HL-60 (cell line): ENCODE data around the gene CDA.

Source experiments
- DNase-seq, 2 experiments: peaks; one replicate each; pipeline ENCODE4 v3.0.0-alpha.2; 2010 to 2020; ENCODE audit warnings: low read depth in 1 of 2, low spot score in 1 of 2
- H3K27ac ChIP-seq: fragments of 250-450 bp; sonication (Bioruptor Pico); replicated peaks from 2 replicates; pipeline ENCODE4 v1.5.1; 2020; ENCODE audit warnings: mild to moderate bottlenecking, moderate library complexity
- H3K27me3 ChIP-seq: fragments of 250-450 bp; sonication (Bioruptor Pico); 2 replicates; pipeline ENCODE4 v1.5.1; 2021; ENCODE audit warnings: mild to moderate bottlenecking, moderate library complexity; ENCODE audit not compliant: insufficient read depth, poor library complexity, severe bottlenecking
- H3K4me3 ChIP-seq: replicated peaks from 2 replicates; pipeline ENCODE4 v1.5.1; 2011; ENCODE audit warnings: mild to moderate bottlenecking, control low read depth, low read length; ENCODE audit not compliant: insufficient read depth
- CTCF ChIP-seq: IDR thresholded peaks from one replicate; pipeline ENCODE4 v1.5.1; 2011; ENCODE audit warnings: low read length, control low read depth, inconsistent platforms; ENCODE audit not compliant: insufficient read depth
- GABPA ChIP-seq: IDR thresholded peaks from 2 replicates; pipeline ENCODE4 v1.6.1; 2012; ENCODE audit warnings: low read depth
- POLR2AphosphoS5 ChIP-seq: IDR thresholded peaks from 2 replicates; pipeline ENCODE4 v1.6.1; 2012; ENCODE audit warnings: low read depth
- REST ChIP-seq: IDR thresholded peaks from 2 replicates; pipeline ENCODE4 v1.6.1; 2012; ENCODE audit warnings: low read depth; ENCODE audit not compliant: insufficient replicate concordance
- SPI1 ChIP-seq: IDR thresholded peaks from 2 replicates; pipeline ENCODE4 v1.6.1; 2012; ENCODE audit warnings: low read depth, mild to moderate bottlenecking, borderline replicate concordance

CDA gene

DNA sequence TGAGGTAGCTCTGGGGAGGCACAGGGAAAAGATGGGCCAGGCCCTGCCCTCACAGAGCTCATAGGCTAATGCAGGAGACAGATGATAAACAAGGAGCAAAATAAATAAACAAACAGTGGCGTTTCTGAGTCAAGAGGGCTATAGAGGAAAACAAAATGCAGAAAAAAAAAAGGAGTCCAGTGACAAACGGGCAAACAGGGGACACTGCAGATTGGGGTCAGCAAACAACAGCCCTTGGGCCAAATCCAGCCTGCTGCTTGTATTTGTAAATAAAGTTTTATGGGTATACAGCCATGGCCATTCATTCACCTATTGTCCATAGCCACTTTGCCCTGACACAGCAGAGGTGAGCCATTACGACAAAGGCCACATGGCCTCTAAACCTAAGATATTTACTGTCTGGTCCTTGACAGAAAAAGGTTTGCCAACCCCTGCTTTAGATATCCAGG lies 25.3 kb downstream of the CDA start:
- Histone ChIP-seq H3K4me3 (no peak overlapping the region), H3K27ac (no peak overlapping the region), H3K27me3 (no peaks in the 10 kb centered on the region)
- TF ChIP-seq REST (no peak), CTCF (no peak), GABPA (no peak), SPI1 (no peak), POLR2AphosphoS5 (no peak)
- no peak for DNase-seq

GRCh38 chr1:20615946-20616846 lies 27.3 kb downstream of the CDA start:
- Histone ChIP-seq H3K27ac (no peak overlapping the region), H3K27me3 (no peaks in the 10 kb centered on the region), H3K4me3 (no peak overlapping the region)
- TF ChIP-seq SPI1: no peak
- TF ChIP-seq POLR2AphosphoS5: no peak
- no peak for TF ChIP-seq GABPA
- TF ChIP-seq CTCF: no peak
- no peak for TF ChIP-seq REST
- DNase-seq: no peak

DNA sequence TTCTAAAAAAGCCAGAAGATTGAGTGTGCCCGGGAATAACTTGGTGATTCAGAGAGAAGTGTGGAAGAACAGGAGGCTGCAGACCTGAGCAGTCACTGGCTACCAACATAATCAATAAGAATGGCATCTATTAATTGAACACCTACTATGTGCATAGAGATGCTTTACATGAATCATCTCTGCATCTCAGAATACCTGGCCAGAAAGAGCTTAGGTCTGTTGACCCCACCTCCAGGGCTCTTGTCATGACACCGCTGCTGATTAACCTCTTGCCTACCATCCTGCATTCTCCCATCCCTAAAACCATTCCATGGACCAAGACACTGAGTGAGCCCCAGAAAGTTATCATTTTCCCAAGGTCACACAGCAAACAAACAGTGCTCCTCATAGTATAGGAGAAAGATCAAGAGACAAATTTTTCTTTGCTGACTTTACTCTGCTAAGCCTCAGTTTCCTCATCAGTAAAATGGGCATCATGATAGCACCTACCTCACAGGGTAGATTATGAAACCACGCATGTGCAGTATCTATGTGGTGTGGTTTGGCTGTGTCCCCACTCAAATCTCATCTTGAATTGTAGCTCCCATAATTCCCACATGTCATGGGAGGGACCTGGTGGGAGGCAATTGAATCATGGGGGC lies 28.1 kb downstream of the CDA start:
- no peak for TF ChIP-seq CTCF
- TF ChIP-seq POLR2AphosphoS5: no peak
- TF ChIP-seq GABPA: no peak
- TF ChIP-seq REST: no peak
- no peak overlapping the region for H3K27ac ChIP-seq
- H3K27me3 ChIP-seq: no peaks in the 10 kb centered on the region
- no peak for DNase-seq
- H3K4me3 ChIP-seq: no peak overlapping the region
